Measurements from ENCODE around the gene TSHZ2.
"Not testable (repeated sequence)": the region's sequence is repeated elsewhere in the genome, so short reads cannot be mapped to it uniquely, and the experiment has no call there.

Gene TSHZ2

GRCh38 chr20:53533500-53533899, 561.3 kb downstream of the TSHZ2 start:
- no peak for DNase-seq

GRCh38 chr20:53534037-53534436, 561.9 kb downstream of the TSHZ2 start:
- no peak for DNase-seq

GRCh38 chr20:53535878-53536277, 563.7 kb downstream of the TSHZ2 start:
- DNase-seq, result no peak

- DNase-seq, result not testable (repeated sequence)
These were observed 564.2 kb downstream of the TSHZ2 start for GRCh38 chr20:53536382-53536781.

GRCh38 chr20:53539516-53539915, 567.4 kb downstream of the TSHZ2 start:
- DNase-seq, result no peak

Measured in activated CD8-positive, alpha-beta memory T cell treated with anti-CD3 and anti-CD28 coated beads, Interleukin-2, amount 50 U/mL, for 4 hours (primary cell).